A549 (cell line): ENCODE results near the gene GNG4. TPM values are rescaled to one million over a fixed set of nuclear protein-coding genes. Genes with fewer than 3 reads are reported as not detected.

Experiments used
- ATAC-seq, 2 experiments: fragments of 200-7000 bp in 1 of 2; fragments of >200 bp in 1 of 2; cut with Nextera tagmentation in 1 of 2; cut with Tn5 transposase in 1 of 2; 3 replicates each; pipeline versions ENCODE4 v1.8.0 to v1.9.1; 2018 to 2020; ENCODE audit warnings: mild to moderate bottlenecking in 1 of 2, moderate library complexity in 1 of 2
- CTCF ChIA-PET: fragments of 300-600 bp; sonication (Branson Sonifier 250); formaldehyde crosslinking; extraction: SDS; loops from one replicate; lab custom pipeline; 2021; ENCODE audit warnings: antibody characterized with exemption, inconsistent platforms; lab: Yijun Ruan, JAX
- POLR2A ChIA-PET: fragments of 350-600 bp; formaldehyde crosslinking; extraction: SDS; loops from one replicate; lab custom pipeline; 2021; ENCODE audit warnings: antibody characterized with exemption, inconsistent platforms; lab: Yijun Ruan, JAX
- DNase-seq, 2 experiments: peaks; one replicate each; pipeline versions ENCODE4 v3.0.0 to v3.0.0-alpha.2; 2011 to 2016; ENCODE audit warnings: low read depth in 1 of 2, low spot score in 1 of 2
- FAIRE-seq: peaks from 2 replicates; lab custom pipeline; 2011; peaks lifted over from hg19 to GRCh38; lab: Jason Lieb, UNC
- H3K27ac ChIP-seq, 2 experiments: fragments of >200 bp; sonication (Bioruptor Twin); formaldehyde crosslinking; 3 replicates each; pipeline ENCODE4 v1.5.1; 2016 to 2017
- H3K4me1 ChIP-seq: fragments of >200 bp; sonication (Bioruptor Twin); formaldehyde crosslinking; 3 replicates; pipeline ENCODE4 v1.6.1; 2016
- H3K4me2 ChIP-seq: fragments of >200 bp; sonication (Bioruptor Twin); formaldehyde crosslinking; 3 replicates; pipeline ENCODE4 v1.6.1; 2016
- H3K4me3 ChIP-seq: fragments of >200 bp; sonication (Bioruptor Twin); formaldehyde crosslinking; 3 replicates; pipeline ENCODE4 v1.5.1; 2016
- H3K9me3 ChIP-seq: fragments of >200 bp; sonication (Bioruptor Twin); formaldehyde crosslinking; 3 replicates; pipeline ENCODE4 v1.6.1; 2016
- CHD2 ChIP-seq: fragments of 150-350 bp; IDR thresholded peaks from 2 replicates; pipeline ENCODE4 v1.6.1; 2014; ENCODE audit warnings: low read length; ENCODE audit not compliant: partially characterized antibody
- E2F6 ChIP-seq: IDR thresholded peaks from 2 replicates; pipeline ENCODE4 v1.6.1; 2012; ENCODE audit warnings: low read depth, borderline replicate concordance
- EHF ChIP-seq: fragments of 250-450 bp; sonication (Bioruptor Pico); IDR thresholded peaks from 2 replicates; pipeline ENCODE4 v1.5.0; 2020; ENCODE audit warnings: mild to moderate bottlenecking
- EHMT2 ChIP-seq: fragments of 200-600 bp; sonication (generic); IDR thresholded peaks from 2 replicates; pipeline ENCODE4 v1.6.1; 2016; ENCODE audit warnings: antibody characterized with exemption, low read depth, mild to moderate bottlenecking, moderate library complexity
- HDAC2 ChIP-seq: fragments of 200-600 bp; sonication (generic); IDR thresholded peaks from 2 replicates; pipeline ENCODE4 v1.6.1; 2016
- HMGXB4 ChIP-seq: fragments of 250-450 bp; sonication (Bioruptor Pico); IDR thresholded peaks from 2 replicates; pipeline ENCODE4 v1.5.0; 2021; ENCODE audit warnings: mild to moderate bottlenecking, moderate library complexity, borderline replicate concordance
- HOXB13 ChIP-seq: fragments of 250-450 bp; sonication (Bioruptor Pico); IDR thresholded peaks from 2 replicates; pipeline ENCODE4 v1.5.0; 2020; ENCODE audit warnings: low read depth, mild to moderate bottlenecking, moderate library complexity
- JUNB ChIP-seq: fragments of >200 bp; sonication (Bioruptor Twin); formaldehyde crosslinking; IDR thresholded peaks from 2 replicates; pipeline ENCODE4 v1.6.1; 2016
- KDM1A ChIP-seq: fragments of 200-600 bp; sonication (generic); IDR thresholded peaks from 2 replicates; pipeline ENCODE4 v1.6.1; 2016; ENCODE audit warnings: low read depth, mild to moderate bottlenecking
- MAX ChIP-seq: IDR thresholded peaks from 2 replicates; pipeline ENCODE4 v1.6.1; 2012
- NPAS2 ChIP-seq: fragments of 250-450 bp; sonication (Bioruptor Pico); IDR thresholded peaks from 2 replicates; pipeline ENCODE4 v1.8.0; 2022; ENCODE audit warnings: mild to moderate bottlenecking, moderate library complexity, borderline replicate concordance
- NR3C1 ChIP-seq: fragments of >200 bp; sonication (Bioruptor Twin); formaldehyde crosslinking; IDR thresholded peaks from 3 replicates; pipeline ENCODE4 v1.6.1; 2017
- PHF8 ChIP-seq: fragments of 200-600 bp; sonication (generic); IDR thresholded peaks from 2 replicates; pipeline ENCODE4 v1.6.1; 2016; ENCODE audit warnings: low read depth, mild to moderate bottlenecking, antibody characterized with exemption, moderate library complexity, borderline replicate concordance
- POLR2A ChIP-seq: IDR thresholded peaks from 2 replicates; pipeline ENCODE4 v1.6.1; 2012; ENCODE audit warnings: mild to moderate bottlenecking, low read length
- RAD21 ChIP-seq, 2 experiments: fragments of >200 bp in 1 of 2; sonication (Bioruptor Twin) in 1 of 2; formaldehyde crosslinking in 1 of 2; IDR thresholded peaks in 1 of 2; conservative IDR thresholded peaks in 1 of 2; 2 replicates in 1 of 2; 3 replicates in 1 of 2; pipeline ENCODE4 v1.6.1; 2012 to 2018; ENCODE audit warnings: inconsistent platforms in 1 of 2
- RCOR1 ChIP-seq: fragments of 150-350 bp; IDR thresholded peaks from 2 replicates; pipeline ENCODE4 v1.6.1; 2014; ENCODE audit warnings: antibody characterized with exemption, low read length, low read depth
- REST ChIP-seq: fragments of 200-600 bp; sonication (generic); IDR thresholded peaks from 2 replicates; pipeline ENCODE4 v1.6.1; 2016; ENCODE audit warnings: antibody characterized with exemption, mild to moderate bottlenecking, moderate library complexity
- SMC3 ChIP-seq: fragments of >200 bp; sonication (Bioruptor Twin); formaldehyde crosslinking; IDR thresholded peaks from 3 replicates; pipeline ENCODE4 v1.6.1; 2018; ENCODE audit warnings: inconsistent platforms
- TFCP2L1 ChIP-seq: fragments of 250-450 bp; sonication (Bioruptor Pico); IDR thresholded peaks from 2 replicates; pipeline ENCODE4 v1.5.0; 2021; ENCODE audit warnings: mild to moderate bottlenecking
- ZFP36 ChIP-seq: fragments of 450-650 bp; IDR thresholded peaks from 2 replicates; pipeline ENCODE4 v1.6.1; 2014; ENCODE audit warnings: borderline replicate concordance; ENCODE audit not compliant: partially characterized antibody
- WGBS: methylation state at CpG from one replicate; pipeline ENCODE4 v1.1.6; 2017; ENCODE audit errors: missing lambda C conversion rate; 5-methylcytosine and 5-hydroxymethylcytosine counted together
- polyA plus RNA-seq, 4 experiments: library from polyadenylated mRNA; depleted of rRNA in 3 of 4; stranded (reverse); fragments of >200 nt; fragmentation: RNase III in 1 of 4; extraction: RNeasy Plus Mini Kit Qiagen cat#74134 plus additional on column Dnase treatment in 1 of 4; gene quantifications; 2 replicates in 3 of 4; 3 replicates in 1 of 4; pipeline ENCODE4 v1.2.3, GENCODE V29; 2011 to 2017

The GNG4 gene
- polyA plus RNA-seq, 2 of the 4 experiments (the other 2 are of a cell fraction) = 10.5 to 16.3 TPM

- TF ChIP-seq TFCP2L1 (CRISPR knock-in tag) (no peak), RAD21 (conservative IDR thresholded peaks at IDR 0.05 in 1 of 2, IDR thresholded peaks at IDR 0.05 in 1 of 2) (no peak)
These were observed 1.7 kb upstream of the GNG4 start (continued) for GRCh38 chr1:235651170-235651806.

DNA sequence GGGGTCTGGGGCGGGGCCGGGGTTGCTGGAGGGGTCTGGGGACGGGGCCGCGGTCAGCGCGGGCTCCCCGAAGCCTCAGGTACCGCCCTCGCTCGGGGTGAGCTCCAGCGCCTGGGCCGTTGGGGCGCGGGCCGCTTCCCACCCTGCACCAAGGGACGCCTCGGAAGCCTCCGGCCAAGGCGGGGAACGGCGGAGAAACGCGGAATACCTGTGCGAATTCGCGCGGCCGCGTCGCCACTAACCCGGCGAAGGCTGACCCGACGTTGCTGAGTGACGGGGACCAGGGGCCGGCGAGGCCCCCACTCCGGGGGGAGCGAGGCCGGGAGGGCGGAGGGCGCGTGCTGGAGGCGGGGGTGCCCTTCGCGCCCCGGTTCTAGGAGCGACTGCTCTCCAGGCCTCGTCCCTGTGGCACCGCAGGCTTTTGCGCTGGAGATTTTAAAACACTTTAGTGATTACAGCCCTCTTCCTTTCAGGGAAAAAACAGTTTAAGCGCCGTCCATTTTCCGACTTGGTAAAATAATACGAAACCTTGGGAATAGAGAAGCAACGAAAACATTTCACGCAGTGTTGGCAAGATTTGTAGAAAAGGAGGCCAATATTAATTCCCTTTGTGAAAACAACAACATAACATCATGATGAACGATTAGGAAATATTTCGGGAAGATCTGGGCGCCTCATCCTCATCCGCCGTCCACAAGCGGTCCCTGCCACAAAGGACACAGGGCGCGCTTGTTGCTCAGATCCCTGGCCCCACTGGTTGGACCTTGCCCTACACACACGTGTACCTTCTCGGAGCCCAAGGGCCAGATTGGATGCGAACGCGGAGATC is 971 bp upstream of the GNG4 start:
- POLR2A ChIA-PET = no interaction called here
- H3K27ac ChIP-seq = peak overlapping the region; percentile 73 to 95
- H3K4me3 ChIP-seq = peak overlapping the region; percentile 85
- no peak for TF ChIP-seq HMGXB4 (CRISPR knock-in tag)
- peak; percentile 36 for TF ChIP-seq E2F6
- no peak for TF ChIP-seq NR3C1
- TF ChIP-seq JUNB = no peak
- peak; percentile 21; the same call in 1 of the 2 replicates for TF ChIP-seq MAX
- no peak for TF ChIP-seq HOXB13 (CRISPR knock-in tag)
- no peak for TF ChIP-seq NPAS2 (CRISPR knock-in tag)
- no peak for TF ChIP-seq CHD2
- no peak for TF ChIP-seq RCOR1
- no peak for TF ChIP-seq PHF8
- CTCF ChIA-PET = no interaction called here
- peaks cover 3% of the 10 kb centered on the region; the same call in 2 of the 3 replicates for H3K4me1 ChIP-seq
- 67% methylated on average over 41 of the region's 71 CpGs for whole genome bisulfite sequencing
- DNase-seq (peak in 1 of 2 experiments; percentile 17), FAIRE-seq (no peak), ATAC-seq (peak; percentile 68 to 73; a peak in 5 of 6 replicates)
- peak overlapping the region; percentile 94 for H3K4me2 ChIP-seq
- H3K9me3 ChIP-seq = no peaks in the 10 kb centered on the region

DNA sequence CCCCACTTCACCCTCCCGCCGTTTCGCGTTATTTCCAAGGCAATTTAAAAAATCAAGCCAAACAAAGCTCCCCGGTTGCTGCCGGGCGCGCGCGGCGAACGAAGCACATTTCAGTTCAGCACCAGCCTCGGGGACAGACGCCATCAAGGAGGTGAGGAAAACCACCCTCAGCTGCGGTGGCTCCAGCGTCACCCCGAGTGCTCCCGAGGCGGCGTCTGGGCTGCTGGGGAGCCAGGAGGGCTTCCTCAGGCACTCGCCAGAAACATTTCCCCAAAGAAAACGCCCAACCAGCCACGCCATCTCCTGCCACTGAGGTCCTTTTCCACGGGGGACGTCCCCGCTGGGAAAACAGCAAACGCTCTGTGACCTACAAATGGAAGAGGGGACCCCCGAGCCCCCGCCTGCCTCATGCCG is 623 bp downstream of the GNG4 start:
- POLR2A ChIA-PET = no interaction called here
- Histone ChIP-seq H3K4me2 (peak overlapping the region; percentile 94), H3K27ac (peak overlapping the region; percentile 73 to 95), H3K4me3 (peak overlapping the region; percentile 85), H3K4me1 (peaks cover 3% of the 10 kb centered on the region; the same call in 2 of the 3 replicates), H3K9me3 (no peaks in the 10 kb centered on the region)
- DNase-seq = peak in 1 of 2 experiments; percentile 50
- CTCF ChIA-PET = interaction anchor here (1.2 to 1.7 kb wide), 2 partner anchors 52 to 135 kb away, joined by 3 to 4 read pairs; no protein-coding TSS in a partner anchor
- TF ChIP-seq EHMT2 (0 out of 2 replicates have a peak, but pooled peaks have one; percentile 24), EHF (no peak), REST (peak; percentile 91), KDM1A (no peak), SMC3 (no peak), ZFP36 (no peak), HDAC2 (no peak), POLR2A (no peak), TFCP2L1 (CRISPR knock-in tag) (no peak), JUNB (no peak)
- peak; percentile 72 to 77 for ATAC-seq
- 18% methylated on average over 26 of the region's 30 CpGs for WGBS
- FAIRE-seq = no peak
